ENCODE measurements around the gene CALM1.

CALM1 gene

GRCh38 chr14:90444077-90444696 lies 47.4 kb downstream of the CALM1 start:
- no peak for DNase-seq

GRCh38 chr14:90445011-90445410 lies 48.2 kb downstream of the CALM1 start:
- no peak for DNase-seq

- DNase-seq: no peak
Observed at GRCh38 chr14:90446405-90446804, 49.6 kb downstream of the CALM1 start.

- no peak for DNase-seq
Observed at GRCh38 chr14:90447720-90448497, 51.1 kb downstream of the CALM1 start.

- DNase-seq: no peak
Observed at GRCh38 chr14:90449411-90449810, 52.6 kb downstream of the CALM1 start.

- DNase-seq: no peak
Observed at GRCh38 chr14:90450151-90450550, 53.3 kb downstream of the CALM1 start.

GRCh38 chr14:90450667-90451066 lies 53.8 kb downstream of the CALM1 start:
- DNase-seq: no peak

GRCh38 chr14:90451443-90451842 lies 54.6 kb downstream of the CALM1 start:
- no peak for DNase-seq

- DNase-seq: no peak
Observed at GRCh38 chr14:90451961-90452360, 55.1 kb downstream of the CALM1 start.

GRCh38 chr14:90452366-90452765 lies 55.5 kb downstream of the CALM1 start:
- no peak for DNase-seq

GRCh38 chr14:90453401-90453951 lies 56.6 kb downstream of the CALM1 start:
- no peak for DNase-seq

- no peak for DNase-seq
Observed at GRCh38 chr14:90454041-90455000, 57.5 kb downstream of the CALM1 start.

- DNase-seq: no peak
Observed at GRCh38 chr14:90455100-90455571, 58.3 kb downstream of the CALM1 start.

- DNase-seq: peak; percentile 44
Observed at GRCh38 chr14:90456551-90456950, 59.7 kb downstream of the CALM1 start.

- DNase-seq: no peak
Observed at GRCh38 chr14:90457186-90457585, 60.4 kb downstream of the CALM1 start.
